ENCODE measurements around the gene FARS2.

The FARS2 gene

GRCh38 chr6:5416250-5416649 lies 154.9 kb downstream of the FARS2 start:
- no peak for DNase-seq (ENCODE audit: low read depth in 1 of 2, low spot score in 1 of 2)

GRCh38 chr6:5422321-5422915 lies 161.1 kb downstream of the FARS2 start:
- no peak for DNase-seq (ENCODE audit: low read depth in 1 of 2, low spot score in 1 of 2)

- no peak for DNase-seq (ENCODE audit: low read depth in 1 of 2, low spot score in 1 of 2)
Observed at GRCh38 chr6:5423251-5423650, 161.9 kb downstream of the FARS2 start.

GRCh38 chr6:5424726-5425125 lies 163.4 kb downstream of the FARS2 start:
- DNase-seq (ENCODE audit: low read depth in 1 of 2, low spot score in 1 of 2), result no peak

- DNase-seq (ENCODE audit: low read depth in 1 of 2, low spot score in 1 of 2), result no peak
Observed at GRCh38 chr6:5425267-5425666, 164.0 kb downstream of the FARS2 start.

GRCh38 chr6:5425797-5426196 lies 164.5 kb downstream of the FARS2 start:
- DNase-seq (ENCODE audit: low read depth in 1 of 2, low spot score in 1 of 2), result no peak

- no peak for DNase-seq (ENCODE audit: low read depth in 1 of 2, low spot score in 1 of 2)
Observed at GRCh38 chr6:5427586-5427985, 166.3 kb downstream of the FARS2 start.

GRCh38 chr6:5433324-5433723 lies 172.0 kb downstream of the FARS2 start:
- DNase-seq (ENCODE audit: low read depth in 1 of 2, low spot score in 1 of 2), result no peak

- DNase-seq (ENCODE audit: low read depth in 1 of 2, low spot score in 1 of 2), result no peak
Observed at GRCh38 chr6:5435449-5435848, 174.1 kb downstream of the FARS2 start.

GRCh38 chr6:5438922-5439584 lies 177.7 kb downstream of the FARS2 start:
- no peak for DNase-seq (ENCODE audit: low read depth in 1 of 2, low spot score in 1 of 2)

- no peak for DNase-seq (ENCODE audit: low read depth in 1 of 2, low spot score in 1 of 2)
Observed at GRCh38 chr6:5439749-5440148, 178.4 kb downstream of the FARS2 start.

- DNase-seq (ENCODE audit: low read depth in 1 of 2, low spot score in 1 of 2), result no peak
Observed at GRCh38 chr6:5442319-5442718, 181.0 kb downstream of the FARS2 start.

GRCh38 chr6:5442916-5443315 lies 181.6 kb downstream of the FARS2 start:
- no peak for DNase-seq (ENCODE audit: low read depth in 1 of 2, low spot score in 1 of 2)

- DNase-seq (ENCODE audit: low read depth in 1 of 2, low spot score in 1 of 2), result no peak
Observed at GRCh38 chr6:5443491-5443890, 182.2 kb downstream of the FARS2 start.

- DNase-seq (ENCODE audit: low read depth in 1 of 2, low spot score in 1 of 2), result no peak
Observed at GRCh38 chr6:5446362-5447075, 185.2 kb downstream of the FARS2 start.

- no peak for DNase-seq (ENCODE audit: low read depth in 1 of 2, low spot score in 1 of 2)
Observed at GRCh38 chr6:5447921-5448320, 186.6 kb downstream of the FARS2 start.

GRCh38 chr6:5450073-5450472 lies 188.8 kb downstream of the FARS2 start:
- no peak for DNase-seq (ENCODE audit: low read depth in 1 of 2, low spot score in 1 of 2)

GRCh38 chr6:5453546-5453945 lies 192.2 kb downstream of the FARS2 start:
- no peak for DNase-seq (ENCODE audit: low read depth in 1 of 2, low spot score in 1 of 2)

- DNase-seq (ENCODE audit: low read depth in 1 of 2, low spot score in 1 of 2), result no peak
Observed at GRCh38 chr6:5455142-5455541, 193.8 kb downstream of the FARS2 start.

GRCh38 chr6:5457041-5457440 lies 195.7 kb downstream of the FARS2 start:
- no peak for DNase-seq (ENCODE audit: low read depth in 1 of 2, low spot score in 1 of 2)

- no peak for DNase-seq (ENCODE audit: low read depth in 1 of 2, low spot score in 1 of 2)
Observed at GRCh38 chr6:5457983-5458683, 196.8 kb downstream of the FARS2 start.

GRCh38 chr6:5459346-5459745 lies 198.0 kb downstream of the FARS2 start:
- no peak for DNase-seq (ENCODE audit: low read depth in 1 of 2, low spot score in 1 of 2)
